DMS53 treated with DMSO at 0.1 percent for 48 hours (cell line): ENCODE measurements around the gene DNAH12.
"Not testable (repeated sequence)": the region's sequence is repeated elsewhere in the genome, so short reads cannot be mapped to it uniquely, and the experiment has no call there.

Experiments
- DNase-seq: peaks from one replicate; lab custom pipeline; 2025; ENCODE audit not compliant: unreplicated experiment; lab: John Stamatoyannopoulos, UW

Gene DNAH12

DNA sequence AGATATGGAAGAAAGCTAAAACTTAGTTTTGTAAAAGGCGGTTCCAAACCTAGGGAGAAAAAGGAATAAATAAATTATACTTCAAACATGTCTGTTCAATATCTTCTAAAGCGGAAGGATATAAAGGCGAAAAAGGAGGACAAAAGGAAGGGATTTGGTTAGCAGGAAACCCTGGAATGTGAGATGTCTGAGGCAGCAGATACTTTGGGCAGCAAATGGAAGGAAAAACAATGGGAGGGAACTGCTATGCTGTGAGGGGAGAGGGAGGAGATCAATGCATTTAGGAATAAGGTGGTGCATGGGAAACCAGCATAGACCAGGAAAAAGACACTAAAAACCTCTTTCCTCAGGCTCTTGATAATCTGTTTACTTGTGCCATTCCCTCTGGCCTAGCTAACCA is 120.8 kb downstream of the DNAH12 start:
- no peak for DNase-seq

DNA sequence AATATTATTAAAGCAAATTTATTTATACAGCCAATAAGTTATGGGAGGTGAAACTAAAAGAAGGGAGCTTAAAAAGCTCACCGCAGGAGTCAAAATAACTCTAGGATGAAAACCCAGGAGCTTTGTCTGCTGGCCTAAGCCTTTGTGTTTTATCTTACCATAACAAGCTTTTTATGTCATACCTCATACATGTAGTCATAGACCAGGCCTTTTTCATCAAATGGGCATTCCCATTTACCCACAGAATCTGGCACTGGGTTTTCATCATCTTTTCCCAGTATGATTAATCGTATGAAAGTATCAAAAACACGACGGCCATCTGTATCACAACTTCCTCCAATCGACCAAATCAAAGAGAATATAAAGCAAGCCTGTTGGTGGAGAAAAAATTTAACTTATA is 122.8 kb downstream of the DNAH12 start:
- no peak for DNase-seq

DNA sequence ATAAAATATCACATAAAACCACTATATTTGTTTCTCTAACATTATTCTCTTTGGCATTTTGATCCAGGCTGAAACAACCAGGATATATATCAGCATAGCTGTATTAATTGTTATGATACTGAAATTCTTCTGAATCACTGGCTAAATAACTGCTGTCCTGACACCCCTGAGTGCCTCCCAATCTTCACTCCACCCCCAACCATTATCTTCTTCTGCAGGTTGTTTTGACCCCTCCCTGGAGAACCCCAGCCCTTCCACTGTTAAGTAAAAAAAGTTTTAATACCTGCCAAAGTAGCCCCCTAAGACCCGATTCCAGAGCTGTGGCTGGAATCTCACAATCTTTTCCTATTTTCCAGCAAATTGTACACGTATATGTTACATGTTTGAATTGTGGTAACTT is 124.1 kb downstream of the DNAH12 start:
- DNase-seq, result no peak

DNA sequence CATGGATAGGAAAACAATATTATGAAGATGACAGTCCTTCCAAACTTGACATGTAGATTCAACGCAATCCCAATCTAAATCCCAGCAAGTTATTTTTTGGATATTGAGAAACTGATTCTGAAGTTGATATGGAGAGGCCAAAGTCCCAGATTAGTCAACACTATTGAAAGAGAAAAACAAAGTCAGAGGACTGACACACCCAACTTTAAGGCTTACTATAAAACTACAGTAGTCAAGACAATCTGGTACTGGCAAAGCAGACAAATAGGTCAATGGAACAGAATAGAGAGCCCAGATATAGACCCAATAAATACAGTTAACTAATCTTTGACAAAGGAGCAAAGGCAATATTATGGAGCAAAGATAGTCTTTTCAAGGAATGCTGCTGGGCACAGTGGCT is 132.4 kb downstream of the DNAH12 start:
- DNase-seq, result no peak

DNA sequence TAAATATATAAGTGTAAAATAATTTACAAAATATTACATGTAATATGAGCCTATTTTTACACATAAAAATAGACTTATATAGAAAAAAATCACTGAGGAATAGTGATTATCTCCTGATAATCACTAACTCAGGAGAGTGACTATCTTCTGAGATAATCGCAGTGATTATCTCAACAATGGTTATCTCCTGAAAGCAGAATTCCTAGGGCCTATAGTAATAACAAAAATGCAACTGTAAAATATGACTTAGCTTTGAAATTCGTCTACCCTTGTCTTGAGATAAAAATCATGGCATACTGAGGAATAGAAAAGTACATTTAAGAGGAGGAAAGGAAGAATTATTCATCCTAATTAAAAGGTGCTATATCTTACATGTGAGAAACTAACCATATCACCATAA is 134.7 kb downstream of the DNAH12 start:
- no peak for DNase-seq

DNA sequence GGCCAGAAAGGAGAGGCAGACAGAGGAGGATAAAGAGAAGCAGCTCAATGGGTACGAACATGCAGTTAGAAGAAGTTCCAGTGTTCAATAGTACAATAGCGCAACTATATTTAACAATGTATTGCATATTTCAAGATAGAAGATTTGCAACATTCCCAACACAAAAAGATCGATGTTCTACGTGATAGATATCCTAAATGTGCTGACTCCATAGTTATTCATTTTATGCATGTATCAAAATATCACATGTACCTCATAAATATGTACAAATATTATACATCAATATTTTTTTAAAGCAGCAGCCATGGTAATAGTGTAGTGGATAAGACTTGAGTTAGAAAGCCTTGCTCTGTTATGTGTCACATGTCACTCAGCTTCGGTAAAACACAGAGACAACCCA is 141.5 kb downstream of the DNAH12 start:
- no peak for DNase-seq

DNA sequence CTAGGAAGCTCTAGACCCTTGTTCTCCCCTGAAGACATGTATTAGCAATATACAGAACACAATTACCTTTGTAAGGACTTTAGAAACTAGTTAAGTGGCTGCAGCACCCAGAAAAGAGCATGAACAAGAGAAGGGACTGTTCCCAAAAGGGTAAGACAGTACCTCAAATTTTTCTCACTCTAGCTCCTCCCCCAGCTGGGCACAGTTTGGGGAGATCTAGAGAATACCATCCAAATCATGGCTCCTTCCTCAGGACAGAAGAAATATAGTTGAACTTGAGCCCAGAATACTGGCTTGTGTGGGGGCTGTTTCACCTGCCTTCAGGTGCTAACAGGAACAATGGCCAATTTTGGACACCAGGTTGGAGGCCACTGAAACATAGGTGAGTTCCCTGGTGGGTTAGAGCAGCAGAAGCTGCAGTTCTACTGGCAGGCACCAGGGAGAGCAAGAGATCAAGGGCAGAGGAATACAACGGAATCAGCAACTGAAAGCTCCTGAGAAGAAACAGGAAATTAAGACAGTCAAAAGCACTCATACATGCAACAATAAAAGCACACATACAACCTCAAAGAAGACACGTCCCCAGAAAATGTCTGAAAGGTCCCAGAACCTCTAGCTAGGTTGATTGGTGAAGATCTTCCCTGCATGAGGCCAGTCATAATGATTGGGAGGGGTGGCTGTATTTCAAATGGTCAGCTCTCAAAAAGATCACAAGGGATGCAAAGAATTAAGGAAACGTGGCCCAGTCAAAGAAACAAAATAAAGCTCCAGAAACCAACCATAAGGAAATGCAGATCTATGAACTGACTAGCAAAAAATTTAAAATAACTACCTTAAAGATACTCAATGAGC is 146.7 kb downstream of the DNAH12 start:
- DNase-seq, result peak; percentile 49

DNA sequence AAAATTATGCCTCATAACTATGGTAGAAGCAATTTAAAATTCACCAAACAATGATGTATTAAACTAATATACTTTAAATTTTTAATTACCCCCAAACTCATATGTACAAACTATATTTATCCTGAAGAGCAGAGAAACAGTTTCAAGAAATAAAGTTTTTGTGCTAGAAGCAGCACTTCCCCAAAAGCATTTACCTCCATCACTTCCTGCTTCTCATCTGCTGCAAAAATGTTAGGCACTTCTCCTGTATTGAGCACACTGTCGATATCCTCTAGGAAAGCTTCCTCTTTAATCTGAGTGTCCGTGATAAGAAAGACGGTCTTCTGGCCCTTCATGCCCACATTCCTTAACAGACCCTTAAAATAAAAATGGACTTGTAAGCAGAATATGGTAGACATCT is 150.2 kb downstream of the DNAH12 start:
- no peak for DNase-seq

DNA sequence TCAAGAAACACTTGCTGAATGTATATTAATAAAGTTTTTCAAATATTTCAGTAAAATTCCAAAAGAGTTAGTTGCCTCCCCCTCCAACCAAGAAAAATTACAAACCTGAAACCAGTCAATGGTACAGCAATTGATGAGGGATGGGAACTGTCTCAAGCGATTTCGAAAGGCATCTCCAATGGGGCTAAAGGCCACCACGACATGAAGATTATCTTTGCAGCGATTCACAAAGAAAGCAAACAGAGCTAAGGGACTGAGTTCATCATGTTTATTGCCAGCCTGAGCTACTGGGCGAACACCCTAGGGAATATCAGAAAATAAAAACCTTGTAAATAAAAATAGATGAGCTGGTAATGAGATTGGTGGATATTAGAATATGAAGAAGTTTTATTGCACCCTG is 152.4 kb downstream of the DNAH12 start:
- no peak for DNase-seq

DNA sequence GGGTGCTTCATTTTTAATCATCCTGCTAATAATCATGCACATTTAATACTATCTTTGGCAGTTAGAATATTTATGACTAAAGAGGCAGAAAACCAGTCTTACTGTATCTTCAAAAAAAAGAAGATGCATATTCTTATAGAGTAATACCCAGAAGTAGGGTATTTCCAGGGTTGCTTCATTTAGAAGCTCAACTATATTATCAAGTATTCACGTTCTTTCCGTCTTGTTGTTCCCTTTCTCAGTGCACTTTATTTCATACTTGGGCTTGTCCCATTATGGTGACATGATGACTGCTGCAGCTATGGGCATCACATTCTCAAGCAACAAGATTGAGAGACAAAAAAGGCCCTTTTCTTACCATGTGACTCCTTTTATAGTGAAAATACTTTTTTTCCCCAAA is 154.9 kb downstream of the DNAH12 start:
- DNase-seq, result no peak

DNA sequence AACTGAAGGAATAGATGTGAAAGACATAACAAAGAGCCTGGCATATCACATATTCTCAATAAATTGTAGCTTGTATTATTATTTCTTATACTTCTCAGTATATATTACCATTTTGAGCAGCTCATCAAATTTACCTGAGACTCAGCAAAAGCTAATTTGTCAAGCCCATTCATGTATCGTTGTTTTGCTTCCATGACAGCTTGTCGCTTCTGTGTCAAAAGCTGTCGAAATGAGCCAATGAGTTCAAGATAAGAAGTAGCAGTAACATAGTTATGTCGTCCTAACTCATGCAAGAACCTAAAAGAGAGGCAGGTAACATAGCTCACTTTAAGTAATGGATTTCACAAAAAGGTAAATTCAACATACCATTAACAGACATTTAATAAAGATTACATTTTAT is 157.8 kb downstream of the DNAH12 start:
- DNase-seq, result no peak

DNA sequence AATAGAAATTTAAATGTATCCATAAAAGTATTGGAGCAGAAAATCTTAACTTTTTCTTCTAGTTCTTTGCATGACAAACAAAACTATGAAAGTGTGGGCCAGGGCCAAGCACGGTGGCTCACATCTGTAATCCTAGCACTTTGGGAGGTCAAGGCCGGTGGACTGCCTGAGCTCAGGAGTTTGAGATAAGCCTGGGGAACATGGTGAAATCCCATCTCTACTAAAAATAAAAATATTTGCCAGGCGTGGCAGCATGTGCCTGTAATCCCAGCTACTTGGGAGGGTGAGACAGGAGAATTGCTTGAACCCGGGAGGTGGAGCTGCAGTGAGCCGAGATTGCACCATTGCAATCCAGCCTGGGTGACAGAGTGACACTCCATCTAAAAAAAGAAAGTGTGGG is 158.6 kb downstream of the DNAH12 start:
- no peak for DNase-seq

DNA sequence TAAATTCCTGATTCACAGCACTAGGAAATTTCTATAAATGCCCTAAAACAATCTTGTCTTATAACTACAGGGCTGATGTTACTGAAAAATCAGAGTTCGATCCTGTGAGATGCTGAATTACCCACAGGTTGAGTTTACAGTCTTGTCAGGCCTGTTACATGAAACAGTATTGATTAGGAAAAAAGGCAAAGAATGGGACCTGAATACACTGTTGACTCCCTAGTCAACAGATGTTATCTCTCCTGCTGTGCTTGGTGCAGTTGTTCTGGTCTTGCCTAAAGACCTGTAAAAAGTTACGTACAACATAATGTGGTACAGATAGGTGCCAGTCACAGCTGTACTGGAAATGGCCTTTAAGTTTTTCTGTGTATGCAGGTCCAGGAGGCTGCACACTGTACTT is 160.3 kb downstream of the DNAH12 start:
- DNase-seq, result no peak

DNA sequence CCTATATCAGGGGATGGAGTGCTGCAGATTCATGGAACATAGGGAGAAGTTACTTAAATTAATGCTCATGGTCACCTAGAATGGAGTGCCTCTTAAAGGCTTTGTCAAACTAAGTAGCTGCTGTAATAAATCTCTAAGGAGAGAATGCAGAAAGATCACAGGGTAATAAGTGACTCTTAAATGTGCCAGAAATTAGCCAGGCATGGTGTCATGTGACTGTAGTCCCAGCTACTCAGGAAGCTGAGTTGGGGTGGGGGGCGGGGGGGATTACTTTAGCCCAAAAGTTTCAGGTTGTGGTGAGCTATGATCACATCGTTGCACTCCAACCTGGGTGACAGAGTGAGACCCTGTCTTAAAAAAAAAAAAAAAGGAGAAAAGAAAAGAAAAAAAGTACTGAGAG is 160.7 kb downstream of the DNAH12 start:
- DNase-seq, result no peak

DNA sequence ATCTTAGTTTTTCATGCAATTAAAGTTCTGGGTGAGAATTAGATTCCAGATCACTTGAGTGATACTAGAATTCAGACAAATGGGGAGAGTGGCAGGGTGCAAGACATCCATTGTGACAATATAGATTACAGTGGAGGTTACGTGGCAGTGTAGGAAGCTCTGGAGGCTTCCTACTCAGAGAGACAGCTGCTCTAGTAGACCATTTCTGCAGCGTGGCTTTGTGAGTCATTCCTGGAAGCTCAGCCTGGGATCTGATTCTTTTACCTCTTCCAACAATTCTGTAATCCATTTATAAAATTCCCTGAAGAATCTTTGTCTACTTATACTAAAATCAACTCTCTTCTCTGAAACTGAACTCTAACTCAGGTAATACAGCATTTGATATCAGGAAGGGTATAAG is 161.2 kb downstream of the DNAH12 start:
- no peak for DNase-seq

DNA sequence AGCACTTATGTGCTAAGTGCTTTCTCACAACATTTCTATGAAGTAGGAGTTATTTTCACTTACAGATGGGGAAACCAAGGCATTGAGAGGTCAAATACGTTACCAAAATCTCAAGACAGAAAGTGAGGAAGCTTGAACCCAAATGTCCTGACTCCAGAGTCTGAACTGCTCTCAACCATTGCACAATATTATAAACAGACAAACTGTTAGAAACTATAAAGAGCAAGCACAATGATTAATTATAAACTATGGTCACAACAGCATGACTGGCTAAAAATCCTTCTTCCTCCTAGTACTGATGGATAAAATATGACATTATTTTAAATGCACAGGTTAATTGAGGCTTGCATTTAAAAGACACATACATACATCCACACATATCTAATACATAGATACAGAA is 173.8 kb downstream of the DNAH12 start:
- no peak for DNase-seq

DNA sequence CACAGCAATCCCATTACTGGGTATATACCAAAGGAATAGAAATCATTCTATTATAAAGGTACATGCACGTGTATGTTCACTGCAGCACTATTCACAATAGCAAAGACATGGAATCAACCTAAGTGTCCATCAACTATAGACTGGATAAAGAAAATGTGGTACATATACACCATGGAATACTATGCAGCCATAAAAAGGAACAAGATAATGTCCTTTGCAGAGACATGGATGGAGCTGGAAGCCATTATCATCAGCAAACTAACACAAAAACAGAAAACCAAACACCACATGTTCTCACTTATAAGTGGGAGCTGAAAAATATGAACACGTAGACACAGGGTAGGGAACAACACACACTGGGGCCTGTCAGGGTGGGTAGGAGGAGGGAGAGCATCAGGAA is 179.1 kb downstream of the DNAH12 start:
- not testable (repeated sequence) for DNase-seq

DNA sequence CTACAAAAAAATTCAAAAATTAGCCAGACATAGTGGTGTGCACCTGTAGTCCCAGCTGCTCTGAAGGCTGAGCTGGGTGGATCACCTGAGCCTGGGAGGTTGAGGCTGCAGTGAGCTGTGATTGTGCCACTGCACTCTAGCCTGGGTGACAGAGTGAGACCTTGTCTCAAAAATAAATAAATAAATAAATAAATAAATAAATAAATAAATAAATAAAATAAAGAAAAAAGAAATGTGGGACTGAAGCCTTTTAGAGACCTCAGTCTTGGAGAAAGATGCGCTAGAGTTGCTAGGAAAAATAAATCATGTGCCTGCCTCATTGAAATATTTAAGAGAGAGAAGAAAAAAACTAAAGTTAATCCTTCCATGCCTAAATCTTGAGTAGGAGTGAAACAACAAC is 187.9 kb downstream of the DNAH12 start:
- DNase-seq, result not testable (repeated sequence)

DNA sequence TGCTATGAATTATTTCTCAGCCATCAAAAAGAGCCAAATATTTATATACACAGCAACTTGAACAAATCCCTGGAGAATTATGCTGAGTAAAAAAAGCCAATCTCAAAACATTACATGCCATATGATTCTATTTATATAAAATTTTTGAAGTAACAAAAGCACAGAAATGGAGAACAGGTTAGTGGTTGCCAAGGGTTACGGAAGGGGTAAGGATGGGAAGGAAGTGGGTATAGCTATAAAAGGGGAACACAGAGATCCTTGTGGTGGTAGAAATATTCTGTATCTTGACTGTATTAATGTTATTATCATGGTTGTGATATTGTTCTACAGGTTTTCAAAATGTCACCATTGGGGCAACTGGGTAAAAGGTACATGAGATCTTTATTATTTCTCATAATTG is 189.4 kb downstream of the DNAH12 start:
- no peak for DNase-seq

DNA sequence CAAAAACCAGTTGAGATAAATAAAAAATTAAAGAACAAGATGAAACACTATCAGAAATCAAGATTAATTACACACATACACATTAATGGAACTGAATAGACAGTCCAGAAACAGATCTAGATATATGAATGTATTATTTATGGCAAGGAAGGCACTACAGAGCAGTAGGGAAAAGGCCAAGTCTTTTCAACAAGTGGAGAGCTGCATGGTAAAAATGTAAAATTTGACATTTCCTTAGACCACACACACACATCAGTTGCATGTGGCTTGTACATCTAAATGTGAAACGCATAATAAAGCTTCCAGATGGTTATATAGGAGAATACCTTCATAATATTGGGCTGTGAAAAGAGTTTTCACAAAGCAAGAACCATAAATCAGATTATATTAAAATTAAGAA is 193.9 kb downstream of the DNAH12 start:
- DNase-seq, result no peak

DNA sequence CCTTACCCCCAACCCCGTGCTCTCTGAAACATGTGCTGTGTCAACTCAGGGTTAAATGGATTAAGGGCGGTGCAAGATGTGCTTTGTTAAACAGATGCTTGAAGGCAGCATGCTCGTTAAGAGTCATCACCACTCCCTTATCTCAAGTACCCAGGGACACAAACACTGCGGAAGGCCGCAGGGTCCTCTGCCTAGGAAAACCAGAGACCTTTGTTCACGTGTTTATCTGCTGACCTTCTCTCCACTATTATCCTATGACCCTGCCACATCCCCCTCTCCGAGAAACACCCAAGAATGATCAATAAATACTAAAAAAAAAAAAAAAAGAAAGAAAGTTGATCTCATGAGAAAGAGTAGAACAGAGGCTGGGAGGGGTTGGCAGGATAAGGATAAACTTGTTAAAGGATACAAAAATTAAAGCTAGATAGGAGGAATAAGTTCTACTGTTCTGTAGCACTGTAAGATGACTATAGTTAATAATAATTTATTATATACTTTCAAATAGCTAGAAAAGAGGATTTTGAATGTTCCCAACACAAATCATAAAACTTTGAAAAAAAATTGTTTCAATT is 205.0 kb downstream of the DNAH12 start:
- not testable (repeated sequence) for DNase-seq

DNA sequence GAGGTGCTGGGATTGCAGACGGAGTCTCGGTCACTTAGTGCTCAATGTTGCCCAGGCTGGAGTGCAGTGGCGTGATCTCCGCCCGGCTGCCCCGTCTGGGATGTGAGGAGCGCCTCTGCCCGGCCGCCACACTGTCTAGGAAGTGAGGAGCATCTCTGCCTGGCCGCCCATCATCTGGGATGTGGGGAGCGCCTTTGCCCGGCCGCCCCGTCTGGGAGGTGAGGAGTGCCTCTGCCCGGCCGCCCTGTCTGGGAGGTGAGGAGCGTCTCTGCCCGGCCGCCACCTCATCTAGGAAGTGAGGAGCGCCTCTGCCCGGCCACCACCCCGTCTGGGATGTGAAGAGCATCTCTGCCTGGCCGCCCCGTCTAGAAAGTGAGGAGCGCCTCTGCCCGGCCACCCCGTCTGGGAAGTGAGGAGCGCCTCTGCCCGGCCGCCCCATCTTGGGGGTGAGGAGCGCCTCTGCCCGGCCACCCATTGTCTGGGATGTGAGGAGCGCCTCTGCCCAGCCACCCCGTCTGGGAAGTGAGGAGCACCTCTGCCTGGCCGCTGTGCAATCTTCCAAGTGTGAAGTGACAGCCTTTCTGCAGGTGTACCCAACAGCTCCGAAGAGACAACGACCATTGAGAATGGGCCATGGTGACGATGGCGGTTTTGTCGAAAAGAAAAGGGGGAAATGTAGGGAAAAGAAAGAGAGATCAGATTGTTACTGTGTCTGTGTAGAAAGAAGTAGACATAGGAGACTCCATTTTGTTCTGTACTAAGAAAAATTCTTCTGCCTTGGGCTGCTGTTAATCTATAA is 205.7 kb downstream of the DNAH12 start:
- not testable (repeated sequence) for DNase-seq
